Renal pelvis (tissue), 4 donors: Measurements from ENCODE around the gene CDH16. TPM values are rescaled to one million over a fixed set of nuclear protein-coding genes. Genes with fewer than 3 reads are reported as not detected.

Experiments
- DNase-seq: peaks from one replicate; pipeline ENCODE4 v3.0.0-alpha.2; 2013
- polyA plus RNA-seq, 3 donors: library from polyadenylated mRNA; unstranded; fragments of 120-200 nt; gene quantifications; one replicate each; pipeline ENCODE4 v1.2.1, GENCODE V29; 2013; ENCODE audit not compliant: insufficient read length in 3 of 3

CDH16 gene
- polyA plus RNA-seq, 3 donors, result 267 to 319 (median 317) TPM

GRCh38 chr16:66930189-66930588, 11.5 kb upstream of the CDH16 start:
- DNase-seq, result no peak

DNA sequence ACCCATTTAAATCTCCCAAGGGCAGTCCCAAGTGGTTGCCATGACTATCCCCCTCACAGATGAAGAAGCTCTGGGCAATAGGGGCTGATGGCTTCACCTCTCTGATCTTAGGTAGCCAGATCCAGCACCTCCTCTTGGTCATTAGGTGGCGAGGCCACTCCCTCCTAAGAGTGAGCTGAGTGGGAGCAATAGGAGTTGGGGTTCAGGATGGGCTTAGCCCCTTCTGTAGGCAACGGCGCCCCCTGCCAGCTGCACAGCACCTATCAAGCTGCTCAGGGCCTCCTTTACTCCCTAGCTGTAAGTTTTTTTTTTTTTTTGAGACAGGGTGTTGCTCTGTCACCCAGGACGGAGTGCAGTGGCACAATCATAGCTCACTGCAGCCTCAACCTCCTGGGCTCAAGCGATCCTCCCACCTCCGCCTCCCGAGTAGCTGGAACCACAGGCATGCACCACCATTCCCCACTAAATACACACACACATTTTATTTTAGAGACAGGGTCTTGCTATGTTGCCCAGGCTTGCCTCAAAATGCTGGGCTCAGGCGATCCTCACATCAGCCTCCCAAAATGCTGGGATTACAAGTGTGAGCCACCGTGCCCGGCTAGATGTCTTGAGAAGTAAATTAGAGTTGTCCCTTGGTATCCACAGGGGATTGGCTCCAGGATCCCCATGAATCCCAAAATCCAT, 10.2 kb upstream of the CDH16 start:
- DNase-seq, result no peak

DNA sequence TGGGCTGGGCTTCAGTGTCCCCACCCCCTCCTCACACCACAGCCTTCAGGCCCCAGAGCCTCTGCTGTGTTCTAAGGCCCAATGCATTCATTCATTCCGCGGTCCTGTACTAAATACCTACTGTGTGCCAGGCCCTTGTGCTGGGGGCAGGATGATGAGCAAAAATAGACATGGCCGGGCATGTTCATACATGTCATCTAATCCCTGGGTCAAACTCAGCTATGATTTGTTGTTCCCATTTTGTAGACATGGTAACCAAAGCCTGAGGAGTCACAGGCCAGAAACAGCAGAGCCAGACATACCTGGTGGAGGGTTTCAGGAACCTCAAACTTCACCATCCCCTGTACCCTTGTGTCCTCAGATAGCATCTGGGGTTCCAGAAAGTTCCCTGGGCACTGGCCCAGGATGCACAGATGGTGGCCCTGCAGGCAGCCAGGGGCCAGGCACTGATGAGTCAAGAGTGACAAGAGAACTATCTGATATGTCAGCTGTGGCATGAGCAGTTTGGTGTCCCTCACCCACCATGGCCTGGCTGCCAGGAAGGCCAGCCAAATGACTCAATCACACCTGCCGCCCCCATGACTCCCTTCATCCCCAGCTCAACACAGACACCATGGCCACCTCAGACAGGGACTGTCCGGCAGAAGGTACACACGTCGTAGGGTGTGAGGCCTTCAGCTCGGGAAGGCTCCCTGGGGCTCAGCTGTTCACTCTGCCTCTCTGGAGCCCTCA, 9.4 kb upstream of the CDH16 start:
- DNase-seq, result no peak

DNA sequence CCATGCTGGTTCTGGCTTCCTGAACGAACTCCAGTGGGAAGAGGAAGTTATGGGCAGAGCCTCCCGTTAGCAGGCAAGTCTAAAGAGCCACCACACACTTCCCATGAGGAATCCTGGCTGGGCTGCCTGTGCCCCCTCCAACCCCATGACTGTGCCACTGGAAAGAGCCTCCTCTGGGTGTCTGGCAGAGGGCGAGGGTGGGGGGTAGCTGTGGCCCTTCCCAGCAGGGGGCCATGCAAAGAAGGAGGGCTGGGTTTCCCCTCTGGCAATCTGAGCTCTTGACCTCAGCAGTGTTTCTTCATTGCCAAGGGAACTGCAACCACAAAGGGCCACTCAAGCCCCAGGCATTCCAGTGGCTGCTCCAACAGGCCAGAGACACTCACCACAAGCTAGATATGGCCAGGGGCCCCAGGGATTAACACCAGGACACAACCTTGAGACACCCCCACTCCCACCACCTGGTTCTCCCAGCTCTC, 8.3 kb upstream of the CDH16 start:
- DNase-seq, result no peak

- DNase-seq, result no peak
These were observed 7.7 kb upstream of the CDH16 start for GRCh38 chr16:66926171-66926947.

DNA sequence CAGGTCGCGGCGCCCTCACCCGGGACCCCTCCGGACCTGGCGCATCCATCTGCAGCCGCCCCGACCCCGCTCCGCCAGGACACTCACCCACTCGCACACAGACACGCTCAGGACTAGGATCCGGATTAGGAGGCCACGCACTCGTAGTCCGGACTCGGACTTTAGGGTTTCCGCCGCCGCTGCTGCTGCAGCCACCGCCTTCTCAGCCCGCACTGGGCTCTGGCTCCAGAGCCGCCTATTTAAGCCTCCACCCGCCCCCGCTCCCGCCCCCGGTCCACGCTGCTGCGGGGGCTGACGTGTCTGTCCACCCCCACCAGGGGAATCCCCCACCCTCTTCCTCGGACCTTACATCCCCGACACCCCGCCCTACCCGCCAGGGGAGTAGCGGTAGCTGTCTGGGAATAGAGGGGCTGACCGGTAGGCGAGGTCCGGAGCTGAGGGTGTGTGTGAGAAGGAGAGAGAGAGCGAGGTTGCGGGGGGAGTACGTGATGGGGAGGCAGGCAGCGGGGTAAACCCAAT, 6.7 kb upstream of the CDH16 start, which contains the start of gene RRAD:
Gene RRAD, minus strand, starts transcription at position 214 of the 519 bp plus-strand sequence. CDS start 356 bp downstream, outside the sequence.
- DNase-seq, result no peak

DNA sequence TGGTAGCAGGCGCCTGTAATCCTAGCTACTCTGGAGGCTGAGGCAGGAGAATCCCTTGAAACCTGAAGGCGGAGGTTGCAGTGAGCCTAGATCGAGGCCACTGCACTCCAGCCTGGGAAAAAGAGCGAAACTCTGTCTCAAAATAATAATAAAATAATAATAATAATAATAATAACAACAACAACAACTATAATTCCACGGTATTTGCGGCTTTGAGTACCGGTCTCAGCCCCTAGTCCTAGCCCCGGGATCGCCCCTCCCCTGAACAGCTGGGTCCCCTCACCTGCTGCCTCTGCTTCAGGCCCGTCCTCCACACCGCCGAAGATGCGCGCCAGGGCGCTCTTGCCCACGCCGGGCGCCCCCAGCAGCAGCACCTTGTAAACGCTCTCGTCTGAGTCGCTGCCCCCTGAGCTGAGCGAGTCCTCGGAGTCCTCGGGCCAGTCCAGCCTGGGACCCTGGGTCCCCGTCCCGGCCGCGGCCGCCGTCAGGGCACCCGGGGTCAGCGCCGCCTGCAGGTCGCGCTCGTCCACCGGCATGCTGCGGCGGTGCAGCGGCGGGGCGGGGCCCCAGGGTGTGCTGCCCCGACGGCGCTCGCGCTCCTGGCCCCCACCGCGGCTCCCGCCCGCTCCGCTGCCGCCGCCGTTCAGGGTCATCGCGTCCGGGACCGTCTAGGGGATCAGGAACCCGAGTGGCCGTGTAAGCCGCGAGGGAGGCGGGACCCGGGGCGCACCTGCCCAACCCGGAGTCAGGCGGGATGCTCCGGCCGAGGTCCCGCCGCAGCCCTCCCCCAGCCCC, 6.0 kb upstream of the CDH16 start:
- no peak for DNase-seq

GRCh38 chr16:66923866-66924265, 5.2 kb upstream of the CDH16 start:
- DNase-seq, result no peak

GRCh38 chr16:66923247-66923731, 4.6 kb upstream of the CDH16 start:
- DNase-seq, result no peak

DNA sequence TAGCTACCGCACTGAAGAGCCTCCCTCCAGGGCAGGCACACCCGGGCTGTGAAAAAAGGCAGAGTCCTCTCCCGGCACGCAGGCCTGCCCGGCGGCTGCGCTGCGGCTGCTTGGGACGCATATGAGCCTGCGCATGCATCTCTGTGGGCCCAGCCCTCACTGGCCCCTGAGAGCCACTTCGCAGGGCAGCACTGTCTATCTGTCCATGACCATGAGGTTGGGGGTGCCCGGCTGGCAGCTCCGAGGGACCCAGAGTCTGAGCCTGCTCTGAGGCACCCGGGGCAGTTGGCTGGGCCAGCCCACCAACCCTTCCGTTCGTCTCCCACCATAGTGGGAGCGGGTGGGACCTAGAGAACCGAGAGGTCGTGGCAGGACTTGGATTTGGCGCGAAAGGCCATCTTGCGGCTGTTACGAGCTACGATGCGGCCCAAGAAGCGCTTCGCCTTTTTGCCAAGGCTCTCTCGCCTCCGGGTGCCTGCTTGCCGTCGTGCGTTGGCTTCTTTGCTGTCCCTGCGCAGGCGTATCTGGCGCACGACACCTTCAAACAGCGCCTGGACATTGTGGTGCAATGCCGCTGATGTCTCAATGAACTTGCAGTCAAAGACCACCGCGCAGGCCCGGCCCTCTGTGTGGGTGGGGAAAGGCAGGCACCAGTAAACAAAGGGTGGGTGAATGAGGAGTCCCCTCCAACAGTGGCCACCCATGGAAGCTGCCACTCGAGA, 3.2 kb upstream of the CDH16 start:
- DNase-seq, result no peak

GRCh38 chr16:66920924-66921680, 2.4 kb upstream of the CDH16 start:
- no peak for DNase-seq

- DNase-seq, result no peak
These were observed 1.6 kb upstream of the CDH16 start for GRCh38 chr16:66920299-66920590.

GRCh38 chr16:66919569-66920298, 1.0 kb upstream of the CDH16 start:
- DNase-seq, result no peak

DNA sequence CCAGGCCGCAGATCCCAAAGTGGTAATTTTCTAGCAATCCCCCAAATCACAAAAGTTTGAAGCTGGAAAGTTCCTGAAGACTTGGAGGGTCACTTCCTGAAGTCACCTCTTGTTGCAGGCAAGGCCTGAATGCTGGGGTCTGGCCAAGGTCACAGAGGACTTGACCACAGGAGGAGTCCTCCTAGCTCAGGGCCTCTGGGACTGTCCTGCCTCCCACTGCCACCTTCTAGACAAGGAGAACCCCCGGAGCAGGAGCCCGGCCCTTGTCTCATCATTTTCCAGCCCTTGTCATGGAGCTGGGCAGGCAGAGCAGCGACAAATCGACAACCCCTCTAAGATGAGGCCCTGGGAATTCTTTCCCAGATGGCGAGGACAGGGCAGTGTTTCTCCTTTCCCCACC, 330 bp downstream of the CDH16 start:
- no peak for DNase-seq

GRCh38 chr16:66917741-66918140, 944 bp downstream of the CDH16 start:
- no peak for DNase-seq

DNA sequence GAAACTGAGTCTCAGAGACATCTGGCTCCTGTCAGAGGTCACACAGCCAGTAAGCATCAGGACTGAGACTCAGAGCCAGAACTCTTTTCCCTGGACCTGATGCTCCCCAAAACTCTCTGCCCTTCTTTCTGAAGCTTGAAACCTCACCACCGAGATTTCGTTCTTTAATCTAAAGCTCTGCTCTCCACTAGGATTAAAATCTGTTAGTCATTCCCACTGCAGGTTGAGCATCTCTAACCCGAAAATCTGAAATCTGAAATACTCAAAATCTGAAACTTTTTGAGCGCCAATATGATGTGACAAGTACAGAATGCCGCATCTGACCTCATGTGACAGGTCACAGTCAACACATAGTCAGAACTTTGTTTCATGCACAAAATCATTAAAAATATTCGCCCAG, 2.2 kb downstream of the CDH16 start:
- no peak for DNase-seq

DNA sequence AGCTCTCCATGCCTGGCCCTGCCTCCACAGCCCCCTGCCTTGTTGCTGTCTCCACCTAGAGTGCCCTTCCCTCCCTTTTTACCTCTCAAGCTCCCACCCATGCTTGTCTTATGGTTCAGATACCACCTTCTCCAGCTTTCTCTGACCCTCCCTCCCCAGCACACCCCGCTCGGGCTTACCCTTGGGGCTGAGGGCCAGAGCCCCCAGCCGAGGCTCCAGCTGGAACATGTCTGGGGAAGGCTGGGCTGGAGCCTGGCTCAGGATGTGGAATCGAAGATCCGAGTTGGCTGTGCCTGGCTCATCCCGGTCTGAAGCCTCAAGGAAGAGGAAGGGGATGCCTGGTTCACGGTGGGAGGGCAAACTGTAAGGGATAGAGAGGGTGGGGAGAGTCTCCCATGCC, 3.6 kb downstream of the CDH16 start:
- no peak for DNase-seq

DNA sequence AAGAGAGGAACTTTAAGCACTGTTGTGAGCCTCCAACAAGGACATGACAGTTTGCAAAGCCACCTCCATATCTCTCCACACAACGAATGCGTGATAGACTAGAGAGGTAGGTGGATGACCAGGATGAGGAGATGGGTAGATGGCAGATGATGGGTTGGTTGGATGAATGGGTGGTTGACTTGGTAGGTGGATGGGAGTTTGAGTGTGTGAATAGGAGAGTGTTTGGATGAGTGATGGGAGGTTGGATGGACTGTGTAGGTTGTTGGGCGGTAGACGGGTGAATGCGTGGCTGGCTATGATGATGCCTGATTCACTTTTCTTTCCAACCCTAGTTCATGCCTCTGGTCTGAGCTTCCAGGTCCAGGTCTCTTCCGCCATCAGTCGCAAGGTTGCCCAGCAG, 4.1 kb downstream of the CDH16 start:
- no peak for DNase-seq

- no peak for DNase-seq
These were observed 5.0 kb downstream of the CDH16 start for GRCh38 chr16:66913711-66914110.
